SK-N-SH (cell line): Measurements from ENCODE around the gene ANP32A.

Experiments used
- CTCF ChIP-seq: fragments of 200-600 bp; sonication (generic); IDR thresholded peaks from 2 replicates; pipeline ENCODE4 v1.6.1; 2017; ENCODE audit warnings: antibody characterized with exemption, mild to moderate bottlenecking, moderate library complexity
- EP300 ChIP-seq, 2 experiments: IDR thresholded peaks; 2 replicates each; pipeline versions ENCODE4 v1.4.0 to v1.6.1; 2012; ENCODE audit warnings: borderline replicate concordance in 1 of 2, low read depth in 1 of 2, low read length in 1 of 2
- FOXJ3 ChIP-seq: sonication (generic); formaldehyde crosslinking; IDR thresholded peaks from 2 replicates; pipeline ENCODE4 v1.5.1; 2020; ENCODE audit warnings: mild to moderate bottlenecking, missing genetic modification reagents
- PBX3 ChIP-seq: IDR thresholded peaks from 2 replicates; pipeline ENCODE4; 2012
- POLR2AphosphoS5 ChIP-seq: IDR thresholded peaks from 2 replicates; pipeline ENCODE4 v1.6.1; 2012; ENCODE audit warnings: low read depth, low read length
- SIN3A ChIP-seq: IDR thresholded peaks from 2 replicates; pipeline ENCODE4 v1.6.1; 2012; ENCODE audit warnings: low read depth, mild to moderate bottlenecking, low read length, moderate library complexity, borderline replicate concordance
- TEAD4 ChIP-seq: IDR thresholded peaks from 2 replicates; pipeline ENCODE4 v1.4.0; 2012; ENCODE audit warnings: mild to moderate bottlenecking, borderline replicate concordance; ENCODE audit not compliant: insufficient read depth
- USF2 ChIP-seq: fragments of 150-350 bp; IDR thresholded peaks from 2 replicates; pipeline ENCODE4 v1.6.1; 2017; ENCODE audit warnings: antibody characterized with exemption, low read length, low read depth, borderline replicate concordance
- YY1 ChIP-seq: IDR thresholded peaks from 2 replicates; pipeline ENCODE4 v1.4.0; 2012; ENCODE audit warnings: low read depth, mild to moderate bottlenecking

- TF ChIP-seq PBX3 (no peak), FOXJ3 (CRISPR knock-in tag) (no peak), YY1 (no peak), EP300 (IDR thresholded peaks at IDR 0.05; ENCODE audit: borderline replicate concordance in 1 of 2, low read depth in 1 of 2, low read length in 1 of 2) (no peak), CTCF (no peak), TEAD4 (no peak), USF2 (no peak), POLR2AphosphoS5 (no peak), SIN3A (no peak)
Measured at GRCh38 chr15:68842958-68843357, 22.3 kb upstream of the ANP32A start.
